ENCODE measurements around the gene KRTAP2-1.
"Not testable (repeated sequence)": the region's sequence is repeated elsewhere in the genome, so short reads cannot be mapped to it uniquely, and the experiment has no call there.

The KRTAP2-1 gene

DNA sequence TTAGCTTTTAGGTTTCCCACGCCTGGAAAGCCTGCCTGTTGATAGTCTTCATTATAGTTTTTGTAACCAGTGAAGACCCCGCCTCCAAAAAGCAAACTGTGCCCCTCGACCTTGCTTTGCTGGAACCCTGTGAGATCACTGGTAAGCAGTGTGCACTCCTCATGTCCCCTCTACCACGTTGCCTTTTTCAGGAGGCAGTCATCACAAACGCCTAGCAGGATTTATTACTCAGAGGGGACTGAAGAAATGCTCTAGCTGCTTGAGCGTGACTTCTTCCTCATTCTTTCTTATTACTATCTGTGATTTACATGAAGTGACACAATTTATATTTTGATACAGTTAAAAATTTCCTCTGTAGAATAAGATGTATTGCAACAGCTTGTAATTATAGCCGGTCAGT is 31.7 kb downstream of the KRTAP2-1 start:
- H3K4me1 Mint-ChIP-seq (ENCODE audit: low read depth in 2 of 2), result no peaks in the 10 kb centered on the region
- ATAC-seq (replicated peaks), result no peak
- no peak overlapping the region for H3K27ac Mint-ChIP-seq
- no peaks in the 10 kb centered on the region for H3K36me3 Mint-ChIP-seq (ENCODE audit: insufficient read depth)
- DNase-seq, result no peak
- no peaks in the 10 kb centered on the region for H3K9me3 Mint-ChIP-seq
- H3K4me3 Mint-ChIP-seq, result no peak overlapping the region
- peaks cover 20 to 40% of the 10 kb centered on the region in 2 donors for H3K27me3 Mint-ChIP-seq

DNA sequence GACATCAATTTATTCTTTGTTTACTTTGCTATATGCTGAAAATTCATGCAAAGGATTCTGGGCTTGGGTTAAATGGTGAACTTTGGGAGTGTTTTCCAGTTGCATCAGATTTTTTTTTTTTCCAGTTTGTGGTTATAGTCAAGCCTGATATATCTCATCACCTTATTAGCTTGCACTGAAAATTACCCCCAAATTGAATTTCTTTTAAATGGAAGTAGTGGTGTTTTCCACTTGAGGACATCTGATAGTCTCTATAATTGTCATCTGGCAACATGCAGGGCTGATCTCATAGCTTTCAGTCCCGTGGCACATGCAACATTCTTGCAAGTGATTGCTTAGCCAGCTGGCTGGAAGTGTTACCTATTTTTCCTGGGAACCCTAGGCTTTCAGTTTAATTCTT is 33.5 kb downstream of the KRTAP2-1 start:
- ATAC-seq (replicated peaks), result no peak
- no peaks in the 10 kb centered on the region for H3K36me3 Mint-ChIP-seq (ENCODE audit: insufficient read depth)

DNA sequence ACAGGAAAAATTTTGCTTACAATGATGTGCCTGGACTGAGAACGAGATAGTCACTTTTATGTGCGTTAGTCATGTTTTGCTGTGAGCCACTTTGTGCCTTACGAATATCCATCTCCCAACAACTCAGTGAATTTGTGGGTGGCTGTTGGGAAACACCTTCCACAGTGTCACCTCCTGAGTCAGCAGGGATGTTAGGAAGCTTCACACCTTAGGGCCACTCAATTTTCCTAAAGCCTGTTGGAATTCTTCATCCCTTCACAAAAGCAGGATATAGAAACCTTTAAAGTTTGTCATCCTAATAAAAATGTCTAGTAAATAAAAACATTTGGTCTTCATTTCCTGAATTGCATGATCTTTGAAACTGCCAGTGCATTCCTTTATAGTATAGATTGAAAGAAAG is 33.9 kb downstream of the KRTAP2-1 start:
- no peaks in the 10 kb centered on the region for H3K36me3 Mint-ChIP-seq (ENCODE audit: insufficient read depth)
- no peaks in the 10 kb centered on the region for H3K9me3 Mint-ChIP-seq
- DNase-seq, result no peak
- H3K4me1 Mint-ChIP-seq (ENCODE audit: low read depth in 2 of 2), result no peaks in the 10 kb centered on the region
- H3K4me3 Mint-ChIP-seq, result no peak overlapping the region
- no peak for ATAC-seq (replicated peaks)
- H3K27ac Mint-ChIP-seq, result no peak overlapping the region
- H3K27me3 Mint-ChIP-seq, result peaks cover 26 to 49% of the 10 kb centered on the region in 2 donors

More for the DNA sequence above, 33.5 kb downstream of the KRTAP2-1 start:
- H3K27ac Mint-ChIP-seq, result no peak overlapping the region
- no peak overlapping the region for H3K4me3 Mint-ChIP-seq
- DNase-seq, result no peak
- no peaks in the 10 kb centered on the region for H3K9me3 Mint-ChIP-seq
- peaks cover 22 to 46% of the 10 kb centered on the region in 2 donors for H3K27me3 Mint-ChIP-seq
- no peaks in the 10 kb centered on the region for H3K4me1 Mint-ChIP-seq (ENCODE audit: low read depth in 2 of 2)

DNA sequence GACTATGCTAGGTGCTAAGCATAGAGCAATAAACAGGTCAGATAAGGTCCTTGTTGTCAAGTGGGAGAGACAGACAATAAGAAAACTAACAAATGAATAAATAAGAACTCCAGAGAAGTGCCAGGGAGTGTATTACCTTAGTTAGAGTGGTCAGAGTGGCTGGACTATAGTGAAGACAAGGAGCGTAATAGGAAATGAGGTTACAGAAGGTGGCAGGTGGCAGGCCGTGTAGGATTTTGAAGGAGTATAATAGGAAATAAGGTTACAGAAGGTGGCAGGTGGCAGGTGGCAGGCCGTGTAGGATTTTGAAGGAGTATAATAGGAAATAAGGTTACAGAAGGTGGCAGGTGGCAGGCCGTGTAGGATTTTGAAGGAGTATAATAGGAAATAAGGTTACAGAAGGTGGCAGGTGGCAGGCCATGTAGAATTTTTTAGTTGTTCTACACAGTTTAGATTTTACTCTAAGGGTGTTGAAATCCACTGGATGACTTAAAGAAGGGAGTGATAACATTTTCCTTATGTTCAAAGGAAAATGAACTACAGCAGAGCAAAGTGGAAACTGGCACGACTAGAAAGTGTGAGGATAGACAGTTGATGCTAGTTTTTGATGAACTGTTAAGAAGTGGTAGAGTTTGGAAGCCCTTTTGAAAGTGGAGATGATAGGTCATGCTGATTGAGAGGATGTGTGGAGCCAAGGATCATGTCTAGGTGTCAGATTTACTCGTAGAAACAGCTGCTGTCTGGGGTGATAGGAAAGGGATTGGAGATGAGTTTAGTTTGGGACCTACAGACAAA is 34.6 kb downstream of the KRTAP2-1 start:
- H3K4me1 Mint-ChIP-seq (ENCODE audit: low read depth in 2 of 2), result no peaks in the 10 kb centered on the region
- H3K27me3 Mint-ChIP-seq, result peaks cover 23 to 44% of the 10 kb centered on the region in 2 donors
- no peak for DNase-seq
- no peaks in the 10 kb centered on the region for H3K36me3 Mint-ChIP-seq (ENCODE audit: insufficient read depth)
- no peaks in the 10 kb centered on the region for H3K9me3 Mint-ChIP-seq
- ATAC-seq (replicated peaks), result no peak
- H3K27ac Mint-ChIP-seq, result no peak overlapping the region
- H3K4me3 Mint-ChIP-seq, result no peak overlapping the region

DNA sequence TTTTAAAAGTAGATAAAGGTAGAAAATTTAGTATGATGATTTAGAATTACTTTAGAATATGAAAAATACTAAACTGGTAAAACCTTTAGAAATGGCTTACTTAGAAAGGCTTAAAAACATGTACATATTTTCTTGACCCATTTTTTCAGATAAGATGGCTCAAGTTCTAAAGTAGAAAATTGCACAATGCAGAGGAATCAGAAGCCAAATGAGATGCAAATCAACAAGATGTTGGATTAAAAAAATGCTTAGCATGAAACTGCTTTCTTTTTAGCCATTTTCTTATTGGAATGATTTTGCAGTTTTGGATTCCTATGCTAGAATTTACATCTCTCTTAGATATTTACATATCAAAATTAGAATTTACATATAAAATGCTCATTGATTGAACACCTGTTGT is 36.7 kb downstream of the KRTAP2-1 start:
- DNase-seq (no peak), ATAC-seq (replicated peaks) (no peak)
- no peaks in the 10 kb centered on the region for H3K36me3 Mint-ChIP-seq (ENCODE audit: insufficient read depth)
- no peaks in the 10 kb centered on the region for H3K4me1 Mint-ChIP-seq (ENCODE audit: low read depth in 2 of 2)
- peaks cover 15 to 26% of the 10 kb centered on the region in 2 donors for H3K27me3 Mint-ChIP-seq
- H3K27ac Mint-ChIP-seq, result no peak overlapping the region
- H3K4me3 Mint-ChIP-seq, result no peak overlapping the region
- no peaks in the 10 kb centered on the region for H3K9me3 Mint-ChIP-seq

DNA sequence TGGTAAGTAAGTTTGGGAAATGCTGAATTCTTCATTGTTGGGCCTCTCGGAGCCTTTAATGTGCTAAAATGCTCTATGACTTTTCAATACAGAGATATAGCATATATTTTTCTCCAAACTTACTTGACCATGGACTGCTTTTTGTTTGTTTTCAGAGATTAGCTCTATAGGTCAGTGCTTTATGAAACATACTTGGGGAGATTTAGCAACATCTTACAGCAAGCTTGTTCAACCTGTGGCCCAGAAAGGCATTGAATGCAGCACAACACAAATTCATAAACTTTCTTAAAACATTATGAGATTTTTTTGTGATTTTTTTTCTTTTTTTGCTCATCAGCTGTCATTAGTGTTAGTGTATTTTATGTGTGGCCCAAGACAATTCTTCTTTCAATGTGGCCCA is 37.2 kb downstream of the KRTAP2-1 start:
- H3K27ac Mint-ChIP-seq, result no peak overlapping the region
- H3K27me3 Mint-ChIP-seq, result peaks cover 10 to 20% of the 10 kb centered on the region in 2 donors
- no peaks in the 10 kb centered on the region for H3K36me3 Mint-ChIP-seq (ENCODE audit: insufficient read depth)
- H3K4me3 Mint-ChIP-seq, result no peak overlapping the region
- no peaks in the 10 kb centered on the region for H3K4me1 Mint-ChIP-seq (ENCODE audit: low read depth in 2 of 2)
- no peak for ATAC-seq (replicated peaks)
- no peak for DNase-seq
- no peaks in the 10 kb centered on the region for H3K9me3 Mint-ChIP-seq

DNA sequence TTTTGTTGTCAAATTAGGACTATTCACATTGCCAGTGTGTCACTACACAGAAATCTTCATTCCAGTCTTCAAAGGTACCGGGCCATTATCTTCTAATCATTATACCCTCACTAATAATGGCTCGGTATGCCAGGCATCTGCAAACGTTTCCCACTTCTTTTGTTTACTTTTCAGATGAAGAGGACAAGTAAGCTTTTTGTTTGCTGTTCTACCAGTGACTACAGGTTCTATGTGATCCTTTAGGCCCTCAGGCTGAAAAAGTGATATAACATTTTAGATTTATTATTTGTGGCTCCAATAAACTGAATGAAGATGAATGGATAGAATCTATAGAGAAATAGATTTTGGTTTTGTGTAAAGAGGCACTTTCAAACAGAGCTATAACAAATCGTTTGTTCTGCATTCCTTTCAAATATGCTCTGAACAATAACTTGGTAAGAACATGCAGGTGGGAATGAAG is 37.8 kb downstream of the KRTAP2-1 start:
- DNase-seq (no peak), ATAC-seq (replicated peaks) (no peak)
- H3K4me3 Mint-ChIP-seq, result no peak overlapping the region
- peaks cover 7 to 23% of the 10 kb centered on the region in 2 donors for H3K27me3 Mint-ChIP-seq
- H3K27ac Mint-ChIP-seq, result no peak overlapping the region
- H3K4me1 Mint-ChIP-seq (ENCODE audit: low read depth in 2 of 2), result no peaks in the 10 kb centered on the region
- H3K9me3 Mint-ChIP-seq, result no peaks in the 10 kb centered on the region
- H3K36me3 Mint-ChIP-seq (ENCODE audit: insufficient read depth), result no peaks in the 10 kb centered on the region

DNA sequence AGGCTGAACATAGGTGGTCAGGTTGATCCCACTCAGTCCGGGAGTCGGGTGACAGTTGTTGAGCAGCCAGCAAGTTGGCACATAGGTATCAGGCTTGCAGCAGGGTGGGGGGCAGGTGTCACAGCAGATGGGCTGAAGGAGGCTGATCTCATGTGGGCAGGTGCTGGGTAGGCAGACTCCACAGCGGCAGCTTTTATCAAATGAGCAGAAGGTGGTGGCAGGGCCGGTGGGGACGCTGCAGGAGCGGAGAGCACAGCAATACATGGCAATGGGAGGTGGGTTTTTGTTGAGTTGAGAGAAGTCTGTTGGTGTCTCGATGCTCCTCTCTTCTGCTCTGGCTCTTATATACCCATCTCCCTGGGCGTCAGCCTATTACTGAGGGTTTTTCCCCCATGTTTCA is 38.3 kb downstream of the KRTAP2-1 start, which contains the start of gene KRTAP3-1:
KRTAP3-1 (minus strand) TSS at position 318 of the 400 bp plus-strand sequence; CDS start at position 264, 54 bp downstream.
- Mint-ChIP-seq H3K4me3 (no peak within 1 kb of the TSS), H3K27me3 (peaks cover 12 to 28% of the 10 kb centered on the region in 2 donors), H3K4me1 (ENCODE audit: low read depth in 2 of 2) (no peaks in the 10 kb centered on the region), H3K9me3 (no peaks in the 10 kb centered on the region), H3K36me3 (ENCODE audit: insufficient read depth) (no peaks in the 10 kb centered on the region), H3K27ac (no peak within 1 kb of the TSS)
- ATAC-seq (replicated peaks) (no peak), DNase-seq (no peak)

DNA sequence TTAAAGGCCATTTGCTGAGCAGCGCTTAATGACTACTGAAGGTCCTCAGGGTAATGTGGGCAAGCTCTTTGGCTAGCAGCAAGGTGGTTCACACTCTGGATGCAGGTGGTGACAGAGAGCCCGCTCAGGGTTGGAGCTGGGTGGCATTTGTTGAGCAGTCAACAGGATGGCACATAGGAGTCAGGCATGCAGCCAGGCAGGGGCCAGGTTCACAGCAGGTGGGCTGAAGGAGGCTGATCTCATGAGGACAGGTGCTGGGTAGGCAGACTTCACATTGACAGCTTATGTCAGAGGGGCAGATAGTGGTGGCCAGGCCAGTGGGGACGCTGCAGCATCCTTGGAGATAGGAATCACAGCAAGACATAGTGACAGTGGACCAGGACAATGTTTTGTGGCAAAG is 42.7 kb downstream of the KRTAP2-1 start:
- no peak overlapping the region for H3K4me3 Mint-ChIP-seq
- ATAC-seq (replicated peaks), result no peak
- H3K9me3 Mint-ChIP-seq, result no peaks in the 10 kb centered on the region
- H3K4me1 Mint-ChIP-seq (ENCODE audit: low read depth in 2 of 2), result no peaks in the 10 kb centered on the region
- no peak for DNase-seq
- H3K27me3 Mint-ChIP-seq, result peaks cover 45 to 54% of the 10 kb centered on the region in 2 donors
- no peak overlapping the region for H3K27ac Mint-ChIP-seq
- no peaks in the 10 kb centered on the region for H3K36me3 Mint-ChIP-seq (ENCODE audit: insufficient read depth)

DNA sequence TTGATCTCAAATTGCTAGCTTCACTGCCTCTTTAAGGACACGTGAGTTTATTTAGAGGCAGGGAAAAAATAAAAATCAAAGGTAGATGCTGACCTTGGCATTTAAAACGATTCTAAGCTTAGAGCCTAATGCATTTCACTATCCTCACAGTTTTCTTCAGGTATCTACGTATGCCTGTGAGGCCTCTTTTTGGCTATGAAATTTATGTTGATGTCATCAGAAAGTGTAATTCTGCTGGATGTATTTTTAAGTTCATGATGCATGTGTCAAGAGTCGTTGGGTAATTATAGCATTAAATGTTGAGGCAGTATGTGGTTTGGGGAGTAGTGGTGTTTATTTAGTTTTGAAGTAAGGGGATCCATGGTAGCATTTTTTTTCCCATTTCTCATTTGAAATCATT is 43.2 kb downstream of the KRTAP2-1 start:
- Mint-ChIP-seq H3K4me3 (no peak overlapping the region), H3K27me3 (peaks cover 50 to 56% of the 10 kb centered on the region in 2 donors), H3K36me3 (ENCODE audit: insufficient read depth) (no peaks in the 10 kb centered on the region), H3K9me3 (no peaks in the 10 kb centered on the region), H3K4me1 (ENCODE audit: low read depth in 2 of 2) (no peaks in the 10 kb centered on the region), H3K27ac (no peak overlapping the region)
- DNase-seq (no peak), ATAC-seq (replicated peaks) (no peak)

DNA sequence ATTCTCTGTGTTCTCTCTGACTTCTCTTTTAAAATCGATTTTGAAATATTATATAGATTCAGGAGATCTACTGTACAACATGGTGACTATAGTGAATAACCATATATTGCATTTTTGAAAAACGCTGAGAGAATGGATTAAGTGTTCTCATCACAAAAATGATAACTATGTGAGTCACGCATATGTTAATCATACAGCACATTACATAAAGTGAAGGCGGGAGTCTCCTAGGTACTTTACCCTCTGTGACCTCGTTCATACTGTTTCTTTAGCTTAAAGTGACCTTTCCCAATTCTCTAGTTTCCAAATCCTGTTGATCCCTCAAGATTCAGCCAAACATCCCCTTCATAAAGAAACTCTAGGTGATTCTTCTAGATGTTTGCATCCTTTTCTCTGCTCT is 44.3 kb downstream of the KRTAP2-1 start:
- peaks cover 54 to 61% of the 10 kb centered on the region in 2 donors for H3K27me3 Mint-ChIP-seq
- no peaks in the 10 kb centered on the region for H3K36me3 Mint-ChIP-seq (ENCODE audit: insufficient read depth)
- ATAC-seq (replicated peaks), result no peak
- no peak overlapping the region for H3K4me3 Mint-ChIP-seq
- DNase-seq, result no peak
- no peaks in the 10 kb centered on the region for H3K4me1 Mint-ChIP-seq (ENCODE audit: low read depth in 2 of 2)
- H3K9me3 Mint-ChIP-seq, result no peaks in the 10 kb centered on the region
- no peak overlapping the region for H3K27ac Mint-ChIP-seq

DNA sequence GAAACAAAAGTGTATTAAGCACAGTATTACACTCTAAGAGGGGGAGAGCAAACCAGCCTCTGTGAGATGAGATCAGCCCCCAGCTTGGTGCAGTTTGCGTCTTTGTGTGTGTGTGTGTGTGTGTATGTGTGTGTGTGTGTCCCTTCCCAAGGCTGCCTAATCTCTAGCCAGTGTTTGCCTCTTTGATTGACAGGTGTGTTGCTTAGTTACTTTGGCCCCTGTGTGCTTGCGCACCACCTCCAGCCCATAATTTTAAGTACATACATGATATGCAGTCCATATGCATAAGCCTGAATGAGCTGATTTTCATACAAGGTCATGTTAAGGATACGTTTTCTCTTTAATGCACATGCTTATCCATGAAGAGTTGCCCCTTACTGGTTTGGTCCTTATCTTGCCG is 45.3 kb downstream of the KRTAP2-1 start:
- Mint-ChIP-seq H3K4me1 (ENCODE audit: low read depth in 2 of 2) (no peaks in the 10 kb centered on the region), H3K27me3 (peaks cover 64 to 71% of the 10 kb centered on the region in 2 donors), H3K27ac (no peak overlapping the region), H3K9me3 (no peaks in the 10 kb centered on the region), H3K4me3 (no peak overlapping the region), H3K36me3 (ENCODE audit: insufficient read depth) (no peaks in the 10 kb centered on the region)
- no peak for DNase-seq
- ATAC-seq (replicated peaks), result no peak

DNA sequence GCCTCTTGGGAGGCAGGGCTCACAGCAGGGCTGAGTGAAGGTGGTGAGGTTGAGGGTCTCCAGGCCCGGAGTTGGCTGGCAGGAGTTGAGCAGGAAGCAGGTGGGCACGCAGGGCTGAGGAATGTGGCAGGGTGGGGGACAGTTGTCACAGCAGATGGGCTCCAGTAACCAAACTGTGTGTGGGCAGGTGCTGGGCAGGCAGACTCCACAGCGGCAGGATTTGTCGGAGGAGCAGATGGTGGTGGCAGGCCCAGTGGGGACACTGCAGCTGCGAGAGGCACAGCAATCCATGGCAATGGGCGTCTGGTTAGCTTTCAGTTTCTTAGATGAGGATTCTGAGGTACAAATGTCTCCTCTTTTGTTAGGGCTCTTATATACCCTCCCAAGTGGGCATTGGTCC is 47.6 kb downstream of the KRTAP2-1 start, which contains the start of gene KRTAP3-2:
KRTAP3-2 (minus strand) TSS at position 344 of the 400 bp plus-strand sequence; CDS start at position 291, 53 bp downstream.
- not testable (repeated sequence) for ATAC-seq (replicated peaks); H3K4me3 Mint-ChIP-seq
- peaks cover 76 to 86% of the 10 kb centered on the region in 2 donors for H3K27me3 Mint-ChIP-seq

DNA sequence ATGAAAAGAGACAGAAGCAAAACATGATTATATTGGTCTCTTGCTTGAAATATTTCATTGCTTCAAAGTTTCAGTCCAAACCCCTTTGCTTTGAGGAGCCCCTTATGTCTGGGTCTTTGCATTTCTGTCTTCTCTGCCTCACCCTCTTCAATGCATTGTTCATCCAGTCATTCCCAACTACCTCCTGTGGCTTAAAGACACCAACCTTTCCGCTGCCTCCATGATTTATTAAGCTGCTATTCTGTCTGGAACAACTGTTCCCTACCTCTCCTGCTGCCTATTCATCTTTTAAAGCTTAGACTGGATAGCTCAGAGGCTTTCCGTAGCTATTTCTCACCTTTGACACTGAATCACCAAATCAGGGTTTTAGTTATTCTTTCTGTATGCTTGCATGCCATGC is 49.8 kb downstream of the KRTAP2-1 start:
- peaks cover 83 to 84% of the 10 kb centered on the region in 2 donors for H3K27me3 Mint-ChIP-seq
- H3K4me1 Mint-ChIP-seq (ENCODE audit: low read depth in 2 of 2), result no peaks in the 10 kb centered on the region
- no peaks in the 10 kb centered on the region for H3K36me3 Mint-ChIP-seq (ENCODE audit: insufficient read depth)

More for the DNA sequence above, 47.6 kb downstream of the KRTAP2-1 start, which contains the start of gene KRTAP3-2:
- not testable (repeated sequence) for H3K36me3 Mint-ChIP-seq (ENCODE audit: insufficient read depth); H3K4me1 Mint-ChIP-seq (ENCODE audit: low read depth in 2 of 2); DNase-seq; H3K9me3 Mint-ChIP-seq; H3K27ac Mint-ChIP-seq

More for the DNA sequence above, 49.8 kb downstream of the KRTAP2-1 start:
- ATAC-seq (replicated peaks), result no peak
- no peaks in the 10 kb centered on the region for H3K9me3 Mint-ChIP-seq
- no peak overlapping the region for H3K4me3 Mint-ChIP-seq
- DNase-seq, result no peak
- no peak overlapping the region for H3K27ac Mint-ChIP-seq
